ENCODE results near the gene CAPZB. TPM values are rescaled to one million over a fixed set of nuclear protein-coding genes. Genes with fewer than 3 reads are reported as not detected.
A peak's percentile ranks its signal among the peaks of the same experiment; 100 is the strongest.

The CAPZB gene
- total RNA-seq, 4 donors from 2014 or later, result 127 to 404 (median 136) TPM

DNA sequence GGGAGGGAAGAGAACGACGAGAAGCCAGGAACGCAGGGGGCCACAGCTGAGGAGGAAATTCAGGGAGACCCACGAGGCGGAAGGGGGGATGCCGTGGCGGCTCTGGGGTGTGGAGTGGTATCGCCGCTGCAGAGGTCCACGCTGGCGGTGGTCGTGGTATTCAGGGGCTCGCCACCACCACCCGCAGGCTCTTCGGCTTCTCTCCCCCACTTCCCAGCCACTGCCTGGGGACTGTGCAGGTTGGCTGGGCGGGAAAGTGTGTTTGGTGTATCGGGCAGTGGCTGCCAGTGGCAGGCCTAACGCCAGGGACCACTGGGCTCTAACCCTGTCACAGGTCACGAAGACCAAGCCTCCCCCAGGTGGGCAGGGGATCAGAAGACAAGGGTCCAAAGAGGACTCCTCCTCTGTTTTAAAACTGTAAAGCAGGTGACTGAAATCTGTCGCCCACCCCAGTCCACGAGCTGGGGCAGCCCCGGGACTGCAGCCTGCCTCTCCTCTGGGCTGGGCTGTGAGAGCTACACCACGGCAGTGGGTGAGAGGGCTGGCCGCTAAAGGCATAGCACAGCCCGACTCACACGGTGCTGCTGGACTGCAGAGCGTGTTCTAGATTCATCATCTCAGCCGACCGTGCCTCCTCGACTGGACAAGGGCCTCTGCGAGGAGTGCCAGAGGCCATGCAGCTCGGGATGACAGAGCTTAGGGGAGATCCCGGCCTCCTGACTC, 142.3 kb downstream of the CAPZB start:
- intact Hi-C loops (cut with DNase I; ENCODE audit: low total_unique reads), result no loop called here
- WGBS, 2 donors (ENCODE audit: low coverage in 1 of 2), result 86 to 96% methylated on average over 4 to 33 of the region's 33 CpGs

DNA sequence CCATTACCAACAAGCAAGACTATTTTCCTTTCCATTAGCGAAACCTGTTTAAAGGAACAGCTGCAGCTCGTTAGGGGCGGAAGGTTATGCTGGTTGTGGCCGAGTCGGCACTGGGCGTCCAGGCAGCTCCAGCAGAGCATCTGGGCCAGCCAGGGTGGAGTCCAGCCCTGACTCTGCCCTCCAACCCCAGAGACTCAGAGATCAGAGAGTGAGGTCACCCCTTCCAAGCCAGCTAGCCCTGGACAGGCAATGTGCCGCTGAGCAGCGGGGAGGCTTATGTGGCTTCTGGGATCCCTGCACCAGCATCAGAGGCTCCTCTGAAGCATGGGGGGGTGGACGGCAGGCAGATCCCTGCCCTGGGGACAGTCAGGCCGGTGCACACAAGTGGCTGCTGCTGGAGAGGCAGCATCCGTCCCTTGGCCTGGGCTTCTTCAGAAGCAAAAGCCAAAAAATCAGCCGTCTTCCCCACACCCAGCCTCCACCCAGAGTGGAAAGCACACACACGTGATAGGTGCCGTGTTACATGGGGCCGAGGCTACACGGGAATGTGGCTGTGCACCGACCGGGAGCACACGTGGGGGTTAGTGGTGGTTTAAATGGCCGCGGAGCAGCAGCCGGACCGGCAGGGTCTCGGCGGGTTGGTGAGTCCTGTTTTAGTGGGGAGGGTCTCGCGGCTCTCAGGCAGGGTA, 143.1 kb downstream of the CAPZB start:
- Histone ChIP-seq H3K4me3 (no peak overlapping the region), H3K9me3 (no peaks in the 10 kb centered on the region), H3K4me1 (peaks cover 0 to 7% (median 2%) of the 10 kb centered on the region in 4 donors), H3K27me3 (no peaks in the 10 kb centered on the region), H3K27ac (peak overlapping the region in 1 of 4 donors; percentile 52), H3K36me3 (peaks cover 0 to 27% (median 7%) of the 10 kb centered on the region in 4 donors)
- TF ChIP-seq EP300 (IDR thresholded peaks at IDR 0.05; ENCODE audit: low read depth), result no peak
- TF ChIP-seq, protein P1, sequence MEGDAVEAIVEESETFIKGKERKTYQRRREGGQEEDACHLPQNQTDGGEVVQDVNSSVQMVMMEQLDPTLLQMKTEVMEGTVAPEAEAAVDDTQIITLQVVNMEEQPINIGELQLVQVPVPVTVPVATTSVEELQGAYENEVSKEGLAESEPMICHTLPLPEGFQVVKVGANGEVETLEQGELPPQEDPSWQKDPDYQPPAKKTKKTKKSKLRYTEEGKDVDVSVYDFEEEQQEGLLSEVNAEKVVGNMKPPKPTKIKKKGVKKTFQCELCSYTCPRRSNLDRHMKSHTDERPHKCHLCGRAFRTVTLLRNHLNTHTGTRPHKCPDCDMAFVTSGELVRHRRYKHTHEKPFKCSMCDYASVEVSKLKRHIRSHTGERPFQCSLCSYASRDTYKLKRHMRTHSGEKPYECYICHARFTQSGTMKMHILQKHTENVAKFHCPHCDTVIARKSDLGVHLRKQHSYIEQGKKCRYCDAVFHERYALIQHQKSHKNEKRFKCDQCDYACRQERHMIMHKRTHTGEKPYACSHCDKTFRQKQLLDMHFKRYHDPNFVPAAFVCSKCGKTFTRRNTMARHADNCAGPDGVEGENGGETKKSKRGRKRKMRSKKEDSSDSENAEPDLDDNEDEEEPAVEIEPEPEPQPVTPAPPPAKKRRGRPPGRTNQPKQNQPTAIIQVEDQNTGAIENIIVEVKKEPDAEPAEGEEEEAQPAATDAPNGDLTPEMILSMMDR (IDR thresholded peaks at IDR 0.05), result no peak
- no peak for TF ChIP-seq POLR2AphosphoS5 (IDR thresholded peaks at IDR 0.05)
- TF ChIP-seq POLR2A (IDR thresholded peaks at IDR 0.05), result no peak
- in situ Hi-C loops (cut with MboI; ENCODE audit: low pct_ligation_motif_present in 1 of 4, low pct_unique_long_range_greater_than_20kb in 1 of 4, low sequenced_read_pairs in 3 of 4) (loop anchor here in 3 of 4 donors (5.0 to 10.0 kb wide), 2 partner anchors 310 to 313 kb away; no protein-coding TSS in a partner anchor), intact Hi-C loops (cut with DNase I; ENCODE audit: low total_unique reads) (no loop called here)
- no peak for DNase-seq
- 81% methylated on average over 19 of the region's 27 CpGs; no CpG with 5 or more reads in 1 of the 2 donors for WGBS, 2 donors (ENCODE audit: low coverage in 1 of 2)

More for the DNA sequence above, 142.3 kb downstream of the CAPZB start:
- Histone ChIP-seq H3K4me3 (no peak overlapping the region), H3K9me3 (no peaks in the 10 kb centered on the region), H3K4me1 (peaks cover 0 to 9% (median 2%) of the 10 kb centered on the region in 4 donors), H3K27me3 (no peaks in the 10 kb centered on the region), H3K27ac (no peak overlapping the region), H3K36me3 (peaks cover 0 to 27% (median 7%) of the 10 kb centered on the region in 4 donors)
- no peak for DNase-seq
- in situ Hi-C loops (cut with MboI; ENCODE audit: low pct_ligation_motif_present in 1 of 4, low pct_unique_long_range_greater_than_20kb in 1 of 4, low sequenced_read_pairs in 3 of 4), result loop anchor here in 3 of 4 donors (5.0 to 10.0 kb wide), 2 partner anchors 309 to 312 kb away; no protein-coding TSS in a partner anchor
- TF ChIP-seq EP300 (IDR thresholded peaks at IDR 0.05; ENCODE audit: low read depth) (no peak), POLR2AphosphoS5 (IDR thresholded peaks at IDR 0.05) (no peak), POLR2A (IDR thresholded peaks at IDR 0.05) (no peak)
- TF ChIP-seq, protein P1 (IDR thresholded peaks at IDR 0.05), result no peak

DNA sequence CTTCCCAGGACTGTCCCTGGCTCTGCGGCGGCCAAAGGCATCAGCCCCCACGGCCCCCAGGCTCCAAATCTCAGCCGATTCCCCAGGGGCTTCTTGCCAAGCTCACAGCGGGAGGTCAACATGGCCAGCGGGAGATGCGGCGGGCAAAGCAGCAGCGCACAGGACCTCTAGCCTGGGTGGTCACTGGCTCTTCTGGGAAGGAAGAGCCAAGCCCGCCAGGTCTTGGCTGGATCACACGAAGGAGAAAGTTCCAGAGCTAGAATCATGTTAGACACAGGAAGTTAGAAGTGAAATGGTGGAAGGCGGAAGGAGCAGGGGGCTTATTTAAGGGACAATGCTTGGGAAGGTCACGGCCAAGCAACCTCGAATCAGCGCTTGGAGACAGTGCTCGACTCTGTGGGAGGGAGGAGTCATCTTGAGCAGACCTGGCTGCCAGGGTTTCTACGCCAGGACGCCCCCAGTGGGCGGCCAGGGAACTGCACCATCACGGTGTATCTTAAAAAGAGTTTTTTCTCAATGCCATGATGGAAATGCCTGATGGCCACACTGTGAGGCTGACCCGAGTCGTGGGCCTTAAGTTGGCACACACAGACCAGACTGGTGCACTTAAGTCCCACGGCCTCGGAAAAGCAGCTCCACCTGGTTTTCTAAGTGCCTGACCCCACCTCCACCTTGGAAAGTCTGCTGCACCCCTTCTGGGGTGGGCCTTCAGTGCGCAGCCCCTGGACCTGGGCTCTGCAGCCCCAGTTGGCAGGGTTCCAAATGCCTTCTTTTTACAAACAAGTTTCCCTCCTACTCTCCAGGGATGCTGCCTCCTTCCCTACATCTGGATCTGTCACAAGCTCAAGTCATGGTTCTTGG, 143.9 kb downstream of the CAPZB start:
- 47 to 61% methylated on average over 5 to 25 of the region's 25 CpGs for WGBS, 2 donors (ENCODE audit: low coverage in 1 of 2)
- Histone ChIP-seq H3K4me1 (peaks cover 0 to 7% (median 2%) of the 10 kb centered on the region in 4 donors), H3K27ac (peak overlapping the region in 1 of 4 donors; percentile 52), H3K36me3 (peaks cover 0 to 27% (median 7%) of the 10 kb centered on the region in 4 donors), H3K9me3 (no peaks in the 10 kb centered on the region), H3K27me3 (no peaks in the 10 kb centered on the region), H3K4me3 (no peak overlapping the region)
- intact Hi-C loops (cut with DNase I; ENCODE audit: low total_unique reads), result no loop called here
- peak; percentile 80 for DNase-seq
- TF ChIP-seq POLR2AphosphoS5 (IDR thresholded peaks at IDR 0.05), result no peak
- TF ChIP-seq, protein P1 (IDR thresholded peaks at IDR 0.05), result peak; percentile 88 to 92 (median 91)
- in situ Hi-C loops (cut with MboI; ENCODE audit: low pct_ligation_motif_present in 1 of 4, low pct_unique_long_range_greater_than_20kb in 1 of 4, low sequenced_read_pairs in 3 of 4), result loop anchor here in 3 of 4 donors (5.0 to 10.0 kb wide), 2 partner anchors 311 to 313 kb away; no protein-coding TSS in a partner anchor

Measured in transverse colon (tissue), 4 donors.